Esophagus squamous epithelium (tissue), 4 donors: ENCODE results near the gene TTF1.

Experiments
- CTCF ChIP-seq, 6 experiments: fragments of 450-650 bp in 4 of 6; fragments of 200-600 bp in 2 of 6; sonication (generic) in 2 of 6; IDR thresholded peaks; one replicate each; pipeline ENCODE4 v1.5.1; 2016 to 2019; ENCODE audit warnings: antibody characterized with exemption in 6 of 6, mild to moderate bottlenecking in 4 of 6, moderate library complexity in 4 of 6
- POLR2A ChIP-seq, 4 donors: fragments of 450-650 bp; IDR thresholded peaks; one replicate each; pipeline ENCODE4 v1.6.1; 2017; ENCODE audit warnings: antibody characterized with exemption in 4 of 4, mild to moderate bottlenecking in 4 of 4, moderate library complexity in 3 of 4

GRCh38 chr9:132367613-132368313 is 38.9 kb downstream of the TTF1 start:
- TF ChIP-seq CTCF (IDR thresholded peaks at IDR 0.05) (no peak), POLR2A (IDR thresholded peaks at IDR 0.05) (no peak)
